H1 (cell line): ENCODE data around the gene CXCR4. TPM values are rescaled to one million over a fixed set of nuclear protein-coding genes. Genes with fewer than 3 reads are reported as not detected.

ENCODE experiments used
- CTCF ChIA-PET: fragments of 300-600 bp; sonication (Branson Sonifier 250); formaldehyde crosslinking; loops from one replicate; lab custom pipeline; 2021; ENCODE audit not compliant: partially characterized antibody; lab: Charles Lee
- POLR2A ChIA-PET: fragments of 300-600 bp; sonication (Branson Sonifier 250); formaldehyde crosslinking; loops from one replicate; lab custom pipeline; 2021; ENCODE audit warnings: inconsistent platforms; ENCODE audit not compliant: partially characterized antibody; lab: Charles Lee
- DNase-seq, 2 experiments: peaks; one replicate each; pipeline versions ENCODE4 v3.0.0 to v3.0.0-alpha.2; 2010 to 2022; ENCODE audit warnings: low spot score in 2 of 2, low read depth in 1 of 2, mixed read lengths in 1 of 2
- FAIRE-seq: peaks from 2 replicates; lab custom pipeline; 2011; peaks lifted over from hg19 to GRCh38; lab: Jason Lieb, UNC
- H2AFZ ChIP-seq: 2 replicates; pipeline ENCODE4 v1.8.1; 2012; ENCODE audit warnings: low read length, inconsistent platforms
- H2AK5ac ChIP-seq: 2 replicates; pipeline ENCODE4 v1.6.1; 2013; ENCODE audit warnings: low read depth, low read length
- H2BK120ac ChIP-seq: replicated peaks from 2 replicates; pipeline ENCODE3; 2013; ENCODE audit warnings: low read depth, low read length, inconsistent platforms
- H2BK12ac ChIP-seq: 2 replicates; pipeline ENCODE4 v1.6.1; 2013; ENCODE audit warnings: low read depth, low read length
- H2BK15ac ChIP-seq: 2 replicates; pipeline ENCODE4 v1.6.1; 2013; ENCODE audit warnings: low read length
- H2BK20ac ChIP-seq: 2 replicates; pipeline ENCODE4 v1.6.1; 2013; ENCODE audit warnings: low read length
- H2BK5ac ChIP-seq: 2 replicates; pipeline ENCODE4 v1.6.1; 2013; ENCODE audit warnings: low read depth, low read length
- H3K14ac ChIP-seq: 2 replicates; pipeline ENCODE4 v1.6.1; 2013; ENCODE audit warnings: inconsistent platforms; ENCODE audit not compliant: insufficient read length
- H3K18ac ChIP-seq: 2 replicates; pipeline ENCODE4 v1.6.1; 2013; ENCODE audit warnings: low read length; ENCODE audit errors: extremely low read depth
- H3K23ac ChIP-seq: 2 replicates; pipeline ENCODE4 v1.6.1; 2013; ENCODE audit warnings: inconsistent platforms; ENCODE audit not compliant: insufficient read length
- H3K23me2 ChIP-seq: 2 replicates; pipeline ENCODE4 v1.6.1; 2013; ENCODE audit warnings: low read depth, low read length
- H3K27ac ChIP-seq: 2 replicates; pipeline ENCODE4 v1.6.1; 2011; ENCODE audit warnings: low read depth, low read length, inconsistent platforms
- H3K27me3 ChIP-seq, 4 experiments: replicated peaks in 1 of 4; 1 replicate in 1 of 4; 2 replicates in 3 of 4; pipeline versions ENCODE4 v1.6.1 to v1.8.1; 2011 to 2013; ENCODE audit warnings: low read length in 3 of 4, mild to moderate bottlenecking in 3 of 4, inconsistent platforms in 2 of 4, mixed read lengths in 2 of 4, moderate library complexity in 1 of 4; ENCODE audit not compliant: control insufficient read depth in 3 of 4, insufficient read depth in 3 of 4; ENCODE audit errors: extremely low read depth in 1 of 4
- H3K36me3 ChIP-seq, 4 experiments: 2 replicates each; pipeline versions ENCODE4 v1.6.1 to v1.8.1; 2011 to 2013; ENCODE audit warnings: mild to moderate bottlenecking in 4 of 4, low read length in 3 of 4, moderate library complexity in 2 of 4, control low read depth in 1 of 4, inconsistent platforms in 1 of 4; ENCODE audit not compliant: insufficient read depth in 4 of 4, control insufficient read depth in 2 of 4
- H3K4ac ChIP-seq: replicated peaks from 2 replicates; pipeline ENCODE3; 2013; ENCODE audit warnings: low read length, low read depth, mixed read lengths, inconsistent platforms; ENCODE audit not compliant: insufficient read length
- H3K4me1 ChIP-seq, 4 experiments: replicated peaks in 1 of 4; 1 replicate in 1 of 4; 2 replicates in 3 of 4; pipeline versions ENCODE4 v1.6.1 to v1.8.1; 2011 to 2013; ENCODE audit warnings: low read length in 3 of 4, inconsistent platforms in 2 of 4, mixed read lengths in 1 of 4; ENCODE audit not compliant: insufficient read depth in 4 of 4, control insufficient read depth in 3 of 4
- H3K4me2 ChIP-seq, 2 experiments: 2 replicates each; pipeline versions ENCODE4 v1.6.1 to v1.8.1; 2011 to 2013; ENCODE audit warnings: low read depth in 2 of 2, low read length in 2 of 2, control low read depth in 1 of 2, inconsistent platforms in 1 of 2, mild to moderate bottlenecking in 1 of 2; ENCODE audit not compliant: insufficient read depth in 1 of 2
- H3K4me3 ChIP-seq, 4 experiments: fragments of 200-600, 300-600 bp in 1 of 4; sonication (generic), shearing (Covaris generic), sonication (Bioruptor Twin) in 1 of 4; 2 replicates each; pipeline versions ENCODE4 v1.5.1 to v1.8.1; 2011 to 2016; ENCODE audit warnings: low read length in 4 of 4, low read depth in 3 of 4, control low read depth in 2 of 4, inconsistent platforms in 2 of 4, mild to moderate bottlenecking in 2 of 4, mixed read lengths in 1 of 4, moderate library complexity in 1 of 4; ENCODE audit not compliant: insufficient read depth in 2 of 4; ENCODE audit errors: extremely low read depth in 1 of 4
- H3K56ac ChIP-seq: replicated peaks from 2 replicates; pipeline ENCODE3; 2013; ENCODE audit warnings: low read depth, mild to moderate bottlenecking, mixed read lengths, low read length, inconsistent platforms; ENCODE audit not compliant: insufficient read length
- H3K79me1 ChIP-seq: 2 replicates; pipeline ENCODE4 v1.6.1; 2013; ENCODE audit warnings: low read depth, low read length, control low read depth
- H3K79me2 ChIP-seq, 2 experiments: 2 replicates each; pipeline versions ENCODE4 v1.6.1 to v1.8.1; 2012 to 2013; ENCODE audit warnings: low read length in 2 of 2, mild to moderate bottlenecking in 2 of 2, inconsistent platforms in 1 of 2; ENCODE audit not compliant: insufficient read depth in 2 of 2, control insufficient read depth in 1 of 2
- H3K9ac ChIP-seq, 4 experiments: replicated peaks in 1 of 4; 1 replicate in 1 of 4; 2 replicates in 3 of 4; pipeline versions ENCODE4 v1.6.1 to v1.8.1; 2011 to 2013; ENCODE audit warnings: low read depth in 3 of 4, low read length in 3 of 4, control low read depth in 2 of 4, mild to moderate bottlenecking in 2 of 4, moderate library complexity in 2 of 4, inconsistent platforms in 1 of 4; ENCODE audit errors: extremely low read depth in 1 of 4
- H3K9me3 ChIP-seq, 2 experiments: 2 replicates each; pipeline versions ENCODE4 v1.6.1 to v1.8.1; 2012 to 2013; ENCODE audit warnings: mild to moderate bottlenecking in 2 of 2, moderate library complexity in 2 of 2, control low read depth in 1 of 2, inconsistent platforms in 1 of 2, low read depth in 1 of 2, low read length in 1 of 2, mixed read lengths in 1 of 2; ENCODE audit not compliant: insufficient read depth in 2 of 2
- H4K20me1 ChIP-seq, 2 experiments: replicated peaks in 1 of 2; 2 replicates each; pipeline versions ENCODE3 to v1.8.1; 2011 to 2013; ENCODE audit warnings: inconsistent platforms in 2 of 2, low read length in 2 of 2, mild to moderate bottlenecking in 1 of 2; ENCODE audit not compliant: insufficient read depth in 2 of 2, control insufficient read depth in 1 of 2
- H4K5ac ChIP-seq: 2 replicates; pipeline ENCODE4 v1.6.1; 2013; ENCODE audit warnings: low read length, low read depth, mixed read lengths, inconsistent platforms; ENCODE audit not compliant: insufficient read length
- H4K8ac ChIP-seq: 2 replicates; pipeline ENCODE4 v1.8.0; 2013; ENCODE audit warnings: mild to moderate bottlenecking, moderate library complexity, low read length, inconsistent platforms; ENCODE audit not compliant: insufficient read depth; ENCODE audit errors: extremely low read depth
- H4K91ac ChIP-seq: replicated peaks from 2 replicates; pipeline ENCODE3; 2013; ENCODE audit warnings: low read length, mixed read lengths, inconsistent platforms; ENCODE audit not compliant: insufficient read length
- WGBS, 2 experiments: shearing (Covaris generic) in 1 of 2; methylation state at CpG; one replicate each; pipeline versions ENCODE4 v1.1.6 to v1.1.7; 2013 to 2015; ENCODE audit warnings: low lambda C conversion rate in 2 of 2, mixed read lengths in 2 of 2, inconsistent platforms in 1 of 2, low coverage in 1 of 2, missing lambda C conversion rate in 1 of 2; ENCODE audit not compliant: insufficient replicate concordance in 2 of 2, insufficient coverage in 1 of 2, insufficient read length in 1 of 2; ENCODE audit errors: extremely low coverage in 1 of 2, missing lambda C conversion rate in 1 of 2; 5-methylcytosine and 5-hydroxymethylcytosine counted together
- polyA plus RNA-seq, 7 experiments: library from polyadenylated mRNA; depleted of rRNA in 3 of 7; stranded (reverse) in 5 of 7; unstranded in 2 of 7; fragments of >200 nt in 5 of 7; fragments of 200-250 nt in 2 of 7; gene quantifications; 1 replicate in 5 of 7; 2 replicates in 1 of 7; 4 replicates in 1 of 7; pipeline versions ENCODE4 v1.2.1 to v1.2.3, GENCODE V29; 2011 to 2013; ENCODE audit warnings: missing spikeins in 2 of 7, mixed read lengths in 2 of 7
- total RNA-seq: library from RNA; stranded (reverse); fragmentation: NEBNext Ultra II Directional; extraction: Animal tissue kit (Norgen Biotek cat#: 25700); gene quantifications from 2 replicates; pipeline ENCODE4 v1.2.1, GENCODE V29; 2021
- TF ChIP-seq, protein P1 (sequence below): IDR thresholded peaks from 2 replicates; pipeline ENCODE4 v1.6.1; 2011; ENCODE audit warnings: low read depth, mild to moderate bottlenecking, low read length; ENCODE audit not compliant: insufficient read depth

The CXCR4 gene
- total and polyA plus RNA-seq, 2 of the 8 experiments (the other 6 are each of a cell fraction or from before 2014, with no cell fraction given): 1.8 to 2.8 TPM

GRCh38 chr2:136065384-136065783 lies 52.6 kb downstream of the CXCR4 start:
- Histone ChIP-seq H2AK5ac (no peak overlapping the region), H3K18ac (no peak overlapping the region), H2BK12ac (no peak overlapping the region), H3K4ac (no peak overlapping the region), H2BK20ac (no peak overlapping the region), H2BK5ac (no peak overlapping the region), H3K23me2 (no peaks in the 10 kb centered on the region; the same call in 1 of the 2 replicates), H3K36me3 (no peaks in the 10 kb centered on the region), H3K79me1 (no peaks in the 10 kb centered on the region), H2BK15ac (no peak overlapping the region), H4K5ac (no peak overlapping the region), H4K20me1 (no peaks in the 10 kb centered on the region), H3K9me3 (no peaks in the 10 kb centered on the region), H3K4me1 (no peaks in the 10 kb centered on the region; a peak in 1 of 7 replicates), H3K56ac (no peak overlapping the region), H2BK120ac (no peak overlapping the region), H3K4me3 (no peak overlapping the region), H4K91ac (no peak overlapping the region), H3K23ac (no peak overlapping the region), H3K14ac (no peak overlapping the region), H4K8ac (no peak overlapping the region; the same call in 1 of the 2 replicates), H3K9ac (no peak overlapping the region), H3K27me3 (no peaks in the 10 kb centered on the region), H2AFZ (no peak overlapping the region), H3K4me2 (no peak overlapping the region), H3K79me2 (no peaks in the 10 kb centered on the region), H3K27ac (no peak overlapping the region)
- CTCF ChIA-PET: interaction anchor here (0.9 kb wide), 1 partner anchor 8 kb away, joined by 3 read pairs; no protein-coding TSS in a partner anchor
- TF ChIP-seq, protein P1, sequence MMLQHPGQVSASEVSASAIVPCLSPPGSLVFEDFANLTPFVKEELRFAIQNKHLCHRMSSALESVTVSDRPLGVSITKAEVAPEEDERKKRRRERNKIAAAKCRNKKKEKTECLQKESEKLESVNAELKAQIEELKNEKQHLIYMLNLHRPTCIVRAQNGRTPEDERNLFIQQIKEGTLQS: no peak
- no peak for DNase-seq
- WGBS, 2 experiments: 82% methylated on average over 2 of the region's 2 CpGs; no CpG with 5 or more reads in 1 of the 2 experiments
- no peak for FAIRE-seq
- POLR2A ChIA-PET: no interaction called here

Other genes starting within 250 kb of the CXCR4 start
- 132 and 134 TPM in 2 replicates for gene MCM6, start 241.7 kb downstream of the CXCR4 start, total RNA-seq
- gene MCM6, start 241.7 kb downstream of the CXCR4 start, polyA plus RNA-seq (2011; rRNA removed): 42.3 and 60.2 TPM in 2 replicates
- gene DARS1, start 132.5 kb downstream of the CXCR4 start, total RNA-seq: 85.9 and 86.5 TPM in 2 replicates
- 31.7 and 61.7 TPM in 2 replicates for gene DARS1, start 132.5 kb downstream of the CXCR4 start, polyA plus RNA-seq (2011; rRNA removed)